ENCODE results near the gene MGAT4B. TPM values are rescaled to one million over a fixed set of nuclear protein-coding genes. Genes with fewer than 3 reads are reported as not detected.
A peak's percentile ranks its signal among the peaks of the same experiment; 100 is the strongest.

The MGAT4B gene
- total RNA-seq, 1 donor from 2014 or later = 163 TPM

GRCh38 chr5:179817890-179818745 lies 11.5 kb upstream of the MGAT4B start:
- peaks cover 12% of the 10 kb centered on the region for H3K27me3 Mint-ChIP-seq (ENCODE audit: unreplicated experiment)
- H3K27ac Mint-ChIP-seq (ENCODE audit: unreplicated experiment) = peak overlapping the region; percentile 86
- no peak for TF ChIP-seq CTCF (IDR thresholded peaks at IDR 0.05; ENCODE audit: unreplicated experiment)
- H3K4me1 Mint-ChIP-seq (ENCODE audit: unreplicated experiment) = peaks cover 17% of the 10 kb centered on the region
- no peak for DNase-seq (ENCODE audit: low spot score)
- H3K36me3 Mint-ChIP-seq (ENCODE audit: low read depth, unreplicated experiment) = peaks cover 12% of the 10 kb centered on the region
- H3K9me3 Mint-ChIP-seq (ENCODE audit: unreplicated experiment) = no peaks in the 10 kb centered on the region
- H3K4me3 Mint-ChIP-seq (ENCODE audit: unreplicated experiment) = no peak overlapping the region

- Mint-ChIP-seq H3K27me3 (ENCODE audit: unreplicated experiment) (peaks cover 7% of the 10 kb centered on the region), H3K4me3 (ENCODE audit: unreplicated experiment) (peak overlapping the region; percentile 51), H3K36me3 (ENCODE audit: low read depth, unreplicated experiment) (peaks cover 15% of the 10 kb centered on the region), H3K4me1 (ENCODE audit: unreplicated experiment) (peaks cover 16% of the 10 kb centered on the region), H3K9me3 (ENCODE audit: unreplicated experiment) (no peaks in the 10 kb centered on the region), H3K27ac (ENCODE audit: unreplicated experiment) (no peak overlapping the region)
- no peak for TF ChIP-seq CTCF (IDR thresholded peaks at IDR 0.05; ENCODE audit: unreplicated experiment)
- no peak for DNase-seq (ENCODE audit: low spot score)
Observed at GRCh38 chr5:179817470-179817840, 10.8 kb upstream of the MGAT4B start.

GRCh38 chr5:179816796-179817469 lies 10.3 kb upstream of the MGAT4B start:
- Mint-ChIP-seq H3K27me3 (ENCODE audit: unreplicated experiment) (peaks cover 3% of the 10 kb centered on the region), H3K4me1 (ENCODE audit: unreplicated experiment) (peaks cover 11% of the 10 kb centered on the region), H3K4me3 (ENCODE audit: unreplicated experiment) (no peak overlapping the region), H3K9me3 (ENCODE audit: unreplicated experiment) (no peaks in the 10 kb centered on the region), H3K36me3 (ENCODE audit: low read depth, unreplicated experiment) (peaks cover 11% of the 10 kb centered on the region), H3K27ac (ENCODE audit: unreplicated experiment) (no peak overlapping the region)
- no peak for TF ChIP-seq CTCF (IDR thresholded peaks at IDR 0.05; ENCODE audit: unreplicated experiment)
- no peak for DNase-seq (ENCODE audit: low spot score)

- Mint-ChIP-seq H3K27me3 (ENCODE audit: unreplicated experiment) (peaks cover 3% of the 10 kb centered on the region), H3K27ac (ENCODE audit: unreplicated experiment) (no peak overlapping the region), H3K9me3 (ENCODE audit: unreplicated experiment) (no peaks in the 10 kb centered on the region), H3K4me3 (ENCODE audit: unreplicated experiment) (peak overlapping the region; percentile 37), H3K36me3 (ENCODE audit: low read depth, unreplicated experiment) (peaks cover 7% of the 10 kb centered on the region), H3K4me1 (ENCODE audit: unreplicated experiment) (peaks cover 8% of the 10 kb centered on the region)
- no peak for TF ChIP-seq CTCF (IDR thresholded peaks at IDR 0.05; ENCODE audit: unreplicated experiment)
- no peak for DNase-seq (ENCODE audit: low spot score)
Observed at GRCh38 chr5:179816401-179816795, 9.7 kb upstream of the MGAT4B start.
